Measurements from ENCODE around the gene NOTCH3. TPM values are rescaled to one million over a fixed set of nuclear protein-coding genes. Genes with fewer than 3 reads are reported as not detected.

The NOTCH3 gene
- total RNA-seq, 6 experiments from 2014 or later, result 3.4 to 18.0 (median 13.1) TPM

DNA sequence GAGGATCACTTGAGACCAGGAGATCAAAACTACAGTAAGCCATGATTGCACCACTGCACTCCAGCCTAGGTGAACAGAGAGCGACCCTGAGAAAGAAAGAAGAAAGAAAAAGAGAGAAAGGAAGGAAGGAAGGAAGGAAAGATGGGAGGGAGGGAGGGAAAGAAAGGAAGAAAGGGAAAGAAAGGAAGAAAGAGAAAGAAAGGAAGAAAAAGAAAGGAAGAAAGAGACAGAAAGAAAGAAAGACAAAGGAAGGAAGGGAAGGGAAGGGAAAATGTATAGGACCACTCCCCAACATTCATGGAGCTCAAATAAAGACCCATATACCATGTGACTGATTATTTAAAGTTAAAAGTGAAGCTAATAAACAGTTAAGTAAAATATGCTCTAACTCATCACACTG is 53.7 kb downstream of the NOTCH3 start:
- Mint-ChIP-seq H3K4me1 (ENCODE audit: low read depth) (peaks cover 15% of the 10 kb centered on the region; the same call in 1 of the 2 replicates), H3K27me3 (ENCODE audit: insufficient read depth) (peaks cover 7% of the 10 kb centered on the region), H3K27ac (no peak overlapping the region), H3K36me3 (ENCODE audit: low read depth) (peaks cover 6% of the 10 kb centered on the region), H3K9me3 (peaks cover 12% of the 10 kb centered on the region), H3K4me3 (no peak overlapping the region)
- TF ChIP-seq, protein P1, sequence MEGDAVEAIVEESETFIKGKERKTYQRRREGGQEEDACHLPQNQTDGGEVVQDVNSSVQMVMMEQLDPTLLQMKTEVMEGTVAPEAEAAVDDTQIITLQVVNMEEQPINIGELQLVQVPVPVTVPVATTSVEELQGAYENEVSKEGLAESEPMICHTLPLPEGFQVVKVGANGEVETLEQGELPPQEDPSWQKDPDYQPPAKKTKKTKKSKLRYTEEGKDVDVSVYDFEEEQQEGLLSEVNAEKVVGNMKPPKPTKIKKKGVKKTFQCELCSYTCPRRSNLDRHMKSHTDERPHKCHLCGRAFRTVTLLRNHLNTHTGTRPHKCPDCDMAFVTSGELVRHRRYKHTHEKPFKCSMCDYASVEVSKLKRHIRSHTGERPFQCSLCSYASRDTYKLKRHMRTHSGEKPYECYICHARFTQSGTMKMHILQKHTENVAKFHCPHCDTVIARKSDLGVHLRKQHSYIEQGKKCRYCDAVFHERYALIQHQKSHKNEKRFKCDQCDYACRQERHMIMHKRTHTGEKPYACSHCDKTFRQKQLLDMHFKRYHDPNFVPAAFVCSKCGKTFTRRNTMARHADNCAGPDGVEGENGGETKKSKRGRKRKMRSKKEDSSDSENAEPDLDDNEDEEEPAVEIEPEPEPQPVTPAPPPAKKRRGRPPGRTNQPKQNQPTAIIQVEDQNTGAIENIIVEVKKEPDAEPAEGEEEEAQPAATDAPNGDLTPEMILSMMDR (IDR thresholded peaks at IDR 0.05), result no peak
- DNase-seq, result no peak

DNA sequence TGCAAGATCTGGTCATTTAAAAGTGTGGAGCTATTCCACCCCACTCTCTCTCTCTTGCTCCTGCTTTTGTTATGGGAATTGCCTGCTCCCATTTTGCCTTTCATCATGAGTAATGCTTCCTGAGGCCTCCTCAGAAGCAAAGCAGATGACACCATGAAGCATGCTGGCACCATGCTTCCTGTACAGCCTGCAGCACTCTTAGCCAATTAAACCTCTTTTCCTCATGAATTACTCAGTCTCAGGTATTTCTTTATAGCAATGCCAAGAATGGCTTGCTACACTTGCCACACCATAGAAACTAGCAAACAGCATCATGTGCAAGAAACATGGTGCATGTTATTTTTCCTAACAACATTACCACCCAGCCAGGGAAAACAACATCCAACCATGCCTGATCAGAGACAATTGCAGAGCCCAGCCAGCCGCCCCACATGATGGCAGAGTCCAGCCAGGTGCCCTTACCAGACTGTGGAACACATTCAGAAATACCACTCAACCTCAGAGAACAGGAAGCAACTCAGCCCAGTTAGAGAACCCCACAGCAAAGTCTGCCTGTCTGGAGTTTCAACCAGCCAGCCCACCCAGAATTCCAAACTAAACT is 56.6 kb downstream of the NOTCH3 start:
- peaks cover 10% of the 10 kb centered on the region for H3K36me3 Mint-ChIP-seq (ENCODE audit: low read depth)
- H3K27me3 Mint-ChIP-seq (ENCODE audit: insufficient read depth), result peaks cover 9% of the 10 kb centered on the region
- TF ChIP-seq, protein P1 (IDR thresholded peaks at IDR 0.05), result no peak
- H3K4me3 Mint-ChIP-seq, result no peak overlapping the region
- H3K9me3 Mint-ChIP-seq, result peaks cover 17% of the 10 kb centered on the region
- peaks cover 19% of the 10 kb centered on the region for H3K4me1 Mint-ChIP-seq (ENCODE audit: low read depth)
- peak; percentile 8 for DNase-seq
- no peak overlapping the region; the same call in 1 of the 2 replicates for H3K27ac Mint-ChIP-seq

DNA sequence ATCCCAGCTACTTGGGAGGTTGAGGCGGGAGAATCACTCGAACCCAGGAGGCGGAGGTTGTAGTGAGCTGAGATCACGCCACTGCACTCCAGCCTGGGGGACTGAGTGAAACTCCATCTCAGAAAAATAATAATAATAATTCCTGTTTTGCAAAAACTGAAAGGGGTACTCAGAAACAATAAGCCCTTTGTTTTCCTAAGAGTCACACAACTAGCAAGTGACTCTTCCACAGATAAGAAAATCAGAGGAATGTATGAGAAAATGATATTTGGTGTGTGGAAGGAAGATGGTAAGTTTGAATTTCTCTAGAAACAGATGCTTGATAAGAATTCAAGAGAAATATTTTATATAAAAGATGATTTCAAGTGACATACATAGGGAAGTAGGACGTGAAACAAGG is 58.5 kb downstream of the NOTCH3 start:
- Mint-ChIP-seq H3K9me3 (peaks cover 24% of the 10 kb centered on the region), H3K27ac (no peak overlapping the region), H3K27me3 (ENCODE audit: insufficient read depth) (peaks cover 5% of the 10 kb centered on the region), H3K4me3 (no peak overlapping the region), H3K4me1 (ENCODE audit: low read depth) (peaks cover 36% of the 10 kb centered on the region), H3K36me3 (ENCODE audit: low read depth) (peaks cover 10% of the 10 kb centered on the region)
- TF ChIP-seq, protein P1 (IDR thresholded peaks at IDR 0.05), result no peak
- DNase-seq, result no peak

DNA sequence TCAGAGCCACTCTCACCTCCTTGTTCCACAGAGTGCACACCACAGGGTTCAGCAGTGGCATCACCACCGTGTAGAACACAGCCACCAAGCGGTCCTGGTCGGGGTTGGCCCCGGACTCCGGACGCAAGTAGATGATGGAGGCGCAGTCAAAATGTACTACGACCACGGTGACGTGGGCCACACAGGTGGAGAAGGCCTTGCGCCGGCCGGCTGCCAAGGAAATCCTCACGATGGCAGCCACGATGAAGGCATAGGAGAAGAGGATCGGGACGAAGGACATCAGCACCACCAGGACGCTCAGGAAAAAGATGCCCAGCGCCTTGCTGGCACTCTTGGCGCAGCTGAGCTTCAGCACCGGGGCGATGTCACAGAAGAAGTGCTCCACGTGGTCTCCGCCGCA is 59.7 kb downstream of the NOTCH3 start:
- no peak overlapping the region for H3K4me3 Mint-ChIP-seq
- peaks cover 24% of the 10 kb centered on the region for H3K9me3 Mint-ChIP-seq
- TF ChIP-seq, protein P1 (IDR thresholded peaks at IDR 0.05), result no peak
- H3K27ac Mint-ChIP-seq, result no peak overlapping the region
- H3K4me1 Mint-ChIP-seq (ENCODE audit: low read depth), result peaks cover 43% of the 10 kb centered on the region
- H3K36me3 Mint-ChIP-seq (ENCODE audit: low read depth), result peaks cover 10% of the 10 kb centered on the region
- DNase-seq, result no peak
- H3K27me3 Mint-ChIP-seq (ENCODE audit: insufficient read depth), result peaks cover 4% of the 10 kb centered on the region

- H3K27ac Mint-ChIP-seq, result peak overlapping the region; percentile 69
- peaks cover 4% of the 10 kb centered on the region; the same call in 1 of the 2 replicates for H3K36me3 Mint-ChIP-seq (ENCODE audit: low read depth)
- peaks cover 4% of the 10 kb centered on the region for H3K27me3 Mint-ChIP-seq (ENCODE audit: insufficient read depth)
- TF ChIP-seq, protein P1 (IDR thresholded peaks at IDR 0.05), result no peak
- DNase-seq, result peak; percentile 16
- H3K9me3 Mint-ChIP-seq, result peaks cover 13% of the 10 kb centered on the region
- peak overlapping the region; percentile 5 for H3K4me3 Mint-ChIP-seq
- H3K4me1 Mint-ChIP-seq (ENCODE audit: low read depth), result peaks cover 37% of the 10 kb centered on the region
These were observed 62.4 kb downstream of the NOTCH3 start for GRCh38 chr19:15138427-15138826.

Measured in HFFc6 (cell line).